ENCODE measurements around the gene ZNF526.
A peak's percentile ranks its signal among the peaks of the same experiment; 100 is the strongest.

Gene ZNF526, protein sequence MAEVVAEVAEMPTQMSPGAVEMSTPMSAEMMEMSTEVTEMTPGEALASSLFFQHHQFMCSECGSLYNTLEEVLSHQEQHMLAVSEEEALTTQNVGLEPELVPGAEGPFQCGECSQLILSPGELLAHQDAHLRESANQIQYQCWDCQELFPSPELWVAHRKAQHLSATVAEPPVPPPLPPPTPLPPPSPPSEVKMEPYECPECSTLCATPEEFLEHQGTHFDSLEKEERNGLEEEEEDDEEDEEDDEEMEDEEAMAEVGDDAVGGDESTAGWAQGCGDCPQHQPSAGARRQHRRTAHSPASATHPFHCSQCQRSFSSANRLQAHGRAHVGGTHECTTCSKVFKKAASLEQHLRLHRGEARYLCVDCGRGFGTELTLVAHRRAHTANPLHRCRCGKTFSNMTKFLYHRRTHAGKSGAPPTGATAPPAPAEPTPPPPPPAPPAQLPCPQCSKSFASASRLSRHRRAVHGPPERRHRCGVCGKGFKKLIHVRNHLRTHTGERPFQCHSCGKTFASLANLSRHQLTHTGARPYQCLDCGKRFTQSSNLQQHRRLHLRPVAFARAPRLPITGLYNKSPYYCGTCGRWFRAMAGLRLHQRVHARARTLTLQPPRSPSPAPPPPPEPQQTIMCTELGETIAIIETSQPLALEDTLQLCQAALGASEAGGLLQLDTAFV

DNA sequence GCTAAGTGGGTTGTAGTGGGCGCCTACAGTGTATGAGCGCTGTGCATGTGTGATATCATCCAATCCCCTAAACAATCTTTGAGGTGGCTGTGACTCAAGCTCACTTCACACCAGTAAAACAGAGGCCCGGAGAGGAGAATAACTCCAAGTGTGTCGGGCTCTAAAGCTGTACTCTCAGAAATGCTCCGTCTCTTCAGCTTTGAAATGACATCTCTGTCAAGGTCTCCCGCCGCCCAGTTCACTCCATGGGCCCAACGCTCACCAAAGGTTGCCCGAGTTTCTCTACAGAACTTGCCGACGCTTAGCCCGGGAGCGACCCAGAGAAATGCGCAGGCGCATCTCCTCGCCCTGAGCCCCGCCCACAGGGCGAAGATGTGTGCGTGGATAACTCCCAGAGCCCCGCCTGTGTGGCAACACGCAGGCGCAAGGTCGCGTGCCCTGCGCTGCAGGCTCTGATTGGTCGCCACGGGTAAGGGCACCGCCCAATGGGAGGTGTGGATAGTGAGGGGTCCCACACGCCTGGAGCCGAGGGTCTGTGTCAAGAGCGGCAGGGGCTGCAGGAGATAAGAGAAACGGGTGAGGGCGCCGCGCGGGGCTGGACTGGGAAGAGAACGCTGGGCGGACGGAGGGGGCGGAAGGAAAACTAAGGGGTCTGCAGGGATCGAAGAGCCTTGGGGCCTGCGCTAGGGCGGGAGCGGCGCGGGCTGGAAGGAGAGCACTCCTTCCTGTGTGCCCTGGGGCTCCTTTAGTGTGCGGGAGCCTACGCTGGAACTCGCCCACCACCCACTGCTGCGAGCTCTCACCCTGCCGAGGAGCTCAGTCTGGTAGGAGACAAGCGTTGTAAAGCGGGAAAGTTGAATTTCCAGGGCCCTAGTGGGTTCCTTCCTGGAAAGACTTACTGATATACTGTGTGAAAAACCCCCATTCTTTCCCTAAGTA, at the start of gene ZNF526:
Gene ZNF526 (plus strand): TSS at position 501 of the 939 bp plus-strand sequence. CDS start 4,092 bp downstream, outside the sequence.
- DNase-seq (ENCODE audit: low read depth in 2 of 2) = peak; percentile 88 to 94

DNA sequence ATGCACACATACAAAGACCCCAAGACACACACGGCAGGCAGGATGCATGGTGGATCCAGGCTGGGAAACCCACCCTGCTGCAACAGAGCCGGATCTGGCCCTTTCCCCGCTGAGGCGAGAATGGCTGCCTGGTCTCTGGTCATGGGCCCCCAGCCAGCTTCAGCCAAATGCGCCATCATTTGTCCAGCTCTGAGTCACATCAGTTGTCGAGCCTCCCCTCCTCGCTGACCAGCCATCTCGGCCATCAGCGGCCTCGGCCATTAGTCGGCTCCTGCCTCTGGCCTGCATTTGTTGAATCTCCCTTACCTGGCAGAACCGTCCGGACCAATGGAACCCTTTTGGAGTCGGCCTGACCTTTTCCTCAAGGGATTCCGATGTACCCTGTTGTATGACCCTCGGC, 49.4 kb upstream of the ZNF526 start:
- DNase-seq (ENCODE audit: low read depth in 2 of 2) = no peak

DNA sequence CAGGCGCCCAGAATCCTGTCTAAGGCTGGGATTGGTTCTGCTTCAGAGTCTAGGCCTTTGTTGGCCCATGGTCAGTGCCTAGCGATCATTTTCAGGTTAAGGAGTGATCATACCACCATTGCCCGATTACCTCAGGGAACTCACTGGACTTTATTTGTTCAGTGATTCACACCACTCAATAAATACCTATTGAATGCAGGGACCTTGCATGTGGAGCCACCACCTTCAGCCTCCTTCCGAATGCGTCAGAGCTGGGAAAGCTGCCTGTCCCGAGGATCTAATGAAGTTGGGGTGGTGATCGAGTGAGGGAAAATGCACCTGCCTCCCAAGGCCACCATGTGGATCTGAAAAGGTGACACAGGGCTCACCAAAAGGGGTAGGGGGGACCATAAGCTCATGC, 47.9 kb upstream of the ZNF526 start:
- DNase-seq (ENCODE audit: low read depth in 2 of 2) = no peak

DNA sequence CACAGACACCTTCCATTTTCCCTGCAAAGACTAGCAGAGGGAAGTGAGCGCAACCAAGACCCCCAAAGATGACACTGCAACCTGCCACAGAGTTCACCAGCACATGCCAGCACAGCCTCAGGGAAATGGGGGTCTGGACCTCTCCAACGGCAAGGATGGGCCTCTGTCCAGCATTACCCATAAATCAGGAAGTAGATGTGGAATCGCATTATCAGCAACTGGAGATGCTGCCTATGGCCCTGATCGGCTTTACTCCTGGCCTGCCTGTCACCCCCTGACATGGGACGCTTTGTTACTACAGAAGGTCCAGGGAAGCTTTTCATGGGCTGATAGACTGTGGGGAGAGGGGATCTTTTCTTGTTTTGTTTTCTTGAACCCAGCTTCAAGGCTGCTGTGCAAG, 46.4 kb upstream of the ZNF526 start:
- DNase-seq (ENCODE audit: low read depth in 2 of 2) = no peak

DNA sequence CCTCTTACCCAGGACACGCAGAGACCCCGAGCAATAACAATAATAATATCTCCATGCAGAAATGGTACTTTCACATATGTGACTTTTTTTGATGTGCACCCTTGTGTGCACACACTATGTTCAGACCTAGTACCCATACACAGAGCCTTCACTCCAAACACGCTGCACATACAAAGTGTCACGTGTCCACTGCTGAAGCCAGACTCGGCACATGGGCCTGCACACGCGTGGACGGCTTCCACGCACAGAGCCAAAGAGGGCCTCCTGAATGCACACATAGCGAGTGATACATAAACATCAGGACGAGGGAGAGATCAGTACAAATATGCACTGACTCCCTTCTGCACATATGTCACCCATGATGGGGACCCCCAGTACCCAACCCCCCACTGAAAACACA, 45.9 kb upstream of the ZNF526 start:
- no peak for DNase-seq (ENCODE audit: low read depth in 2 of 2)

DNA sequence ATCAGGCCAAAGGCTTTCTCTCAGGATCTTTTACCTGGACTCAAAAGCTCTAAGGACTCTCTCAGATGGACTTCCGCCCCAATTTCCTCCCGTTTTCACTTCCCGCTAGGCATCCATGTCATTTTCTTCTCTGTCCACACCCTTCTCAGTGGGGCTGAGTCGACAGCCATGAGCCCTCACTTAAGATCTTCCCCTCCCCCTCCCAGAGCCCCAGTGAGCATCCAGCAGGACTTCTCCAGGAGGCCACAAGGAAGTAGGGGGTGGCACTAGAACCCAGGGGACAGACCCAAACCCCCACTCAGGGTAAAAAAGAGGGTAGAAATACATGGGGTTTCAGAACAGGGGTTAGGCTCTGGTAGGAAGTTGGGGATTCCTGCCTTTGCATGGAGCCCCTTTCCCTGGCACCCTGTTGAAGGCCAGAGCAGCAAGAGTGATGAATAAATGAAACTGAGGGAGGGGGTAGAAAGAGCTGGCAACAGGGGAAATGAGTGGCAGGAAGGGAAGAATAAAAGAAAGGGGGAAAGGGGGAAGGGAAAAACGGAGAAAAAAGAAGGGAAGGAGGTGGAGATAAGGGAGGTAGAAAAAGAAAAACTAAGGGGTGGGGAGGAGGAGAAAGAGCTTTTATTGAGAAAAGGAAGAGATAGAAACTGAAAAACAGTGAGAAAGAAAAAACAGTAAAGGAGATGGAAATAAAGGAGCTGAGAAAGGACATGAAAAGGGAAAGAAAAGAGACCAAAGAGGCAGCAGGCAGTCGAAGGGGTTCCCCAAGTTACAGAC, 45.0 kb upstream of the ZNF526 start:
- no peak for DNase-seq (ENCODE audit: low read depth in 2 of 2)

DNA sequence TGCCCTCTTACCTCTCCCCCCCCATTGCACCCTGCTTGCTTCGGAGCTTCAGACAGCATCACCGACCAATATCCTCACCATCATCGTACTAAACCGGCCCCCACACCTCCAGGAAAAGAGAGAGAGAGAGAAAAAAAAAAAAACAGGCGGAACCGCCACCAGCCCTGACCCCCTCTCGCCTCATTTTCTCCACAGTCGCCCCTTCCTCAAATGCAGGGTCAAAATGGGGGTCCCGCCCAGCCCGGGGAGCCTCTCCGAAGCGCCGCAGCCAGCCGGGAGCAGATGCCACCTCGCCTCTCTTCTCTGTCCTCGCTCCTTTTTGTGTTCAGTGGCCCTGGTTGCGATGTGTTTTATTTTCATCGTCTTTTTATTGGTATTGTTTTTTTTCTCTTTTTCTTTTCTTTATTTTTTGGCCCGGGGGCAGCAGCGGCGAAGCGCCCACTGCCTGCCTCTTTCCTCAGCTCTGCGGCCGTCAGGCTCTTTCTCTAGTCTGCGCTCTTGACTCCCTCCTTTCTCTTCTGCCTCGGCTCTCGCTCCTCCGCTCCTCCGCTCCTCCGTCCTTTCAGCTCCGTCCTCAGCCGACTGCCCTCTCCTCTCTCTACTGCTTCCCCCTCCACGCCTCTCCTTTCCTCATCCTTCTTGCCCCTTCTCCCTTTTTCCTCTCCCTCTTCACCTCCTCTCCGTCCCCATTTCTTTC, 44.0 kb upstream of the ZNF526 start:
- no peak for DNase-seq (ENCODE audit: low read depth in 2 of 2)

DNA sequence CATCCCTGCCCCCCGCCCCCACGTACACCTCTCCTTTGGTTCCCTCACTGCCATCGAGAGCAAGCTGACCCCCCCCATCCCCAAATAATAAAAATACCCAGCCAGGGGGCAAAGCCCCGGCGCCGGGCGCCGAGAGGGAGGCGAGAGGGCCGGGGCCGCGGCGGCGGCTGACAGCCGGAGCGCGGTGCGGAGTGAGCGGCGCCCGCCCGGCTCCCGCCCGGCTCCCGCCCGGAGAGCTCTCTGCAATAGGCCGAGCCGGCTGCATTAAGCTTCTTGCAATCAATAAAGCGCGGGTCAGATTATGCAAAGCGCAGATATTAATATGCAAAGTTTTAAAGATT, 43.5 kb upstream of the ZNF526 start:
- no peak for DNase-seq (ENCODE audit: low read depth in 2 of 2)

DNA sequence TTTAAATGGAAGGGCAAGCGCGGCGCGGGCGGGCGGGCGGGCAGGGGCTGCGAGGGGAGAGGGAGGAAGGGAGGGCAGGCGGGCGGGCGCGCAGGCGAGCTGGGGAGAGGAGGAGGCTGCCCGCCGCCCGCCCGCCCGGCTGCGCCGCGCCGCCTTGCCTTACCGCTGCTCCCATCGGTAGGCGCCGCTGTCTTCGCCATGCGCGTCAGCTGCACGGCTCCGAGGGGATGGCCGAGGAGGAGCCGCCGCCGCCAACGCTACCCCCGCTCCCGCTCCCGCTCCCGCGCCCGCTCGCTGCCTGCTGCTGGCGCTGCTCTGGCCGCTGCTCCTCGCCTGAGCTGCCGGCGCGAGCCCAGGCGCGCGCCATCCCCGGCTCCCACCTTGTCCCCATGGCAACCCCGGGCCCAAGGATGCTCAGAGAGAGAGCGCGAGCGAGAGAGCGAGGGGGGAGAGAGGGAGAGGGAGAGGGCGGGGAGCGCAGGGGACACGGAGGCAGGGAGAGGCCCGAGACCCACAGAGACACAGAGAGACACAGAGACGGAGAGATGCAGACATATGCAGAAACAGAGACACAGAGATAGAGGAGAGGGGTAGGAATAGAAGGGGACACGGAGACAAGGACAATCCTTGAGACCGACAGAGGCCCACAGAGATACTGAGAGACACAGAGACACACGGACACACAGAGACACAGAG, 43.0 kb upstream of the ZNF526 start:
- DNase-seq (ENCODE audit: low read depth in 2 of 2) = peak; percentile 34 to 55

DNA sequence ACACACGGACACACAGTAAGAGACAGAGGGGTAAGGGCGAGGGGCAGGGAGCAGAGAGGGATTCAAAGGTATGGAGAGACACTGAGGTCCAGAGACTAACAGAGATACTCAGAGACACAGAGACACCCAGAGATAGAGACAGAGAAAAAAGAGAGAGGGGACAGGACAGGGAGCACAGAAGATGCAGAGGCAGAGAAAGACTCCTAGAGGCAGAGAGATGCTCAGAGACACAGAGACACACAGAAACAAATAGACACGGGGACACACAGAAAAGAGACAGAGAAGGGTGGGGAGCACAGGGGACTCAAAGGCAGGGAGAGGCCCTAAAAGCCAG, 42.5 kb upstream of the ZNF526 start:
- no peak for DNase-seq (ENCODE audit: low read depth in 2 of 2)

DNA sequence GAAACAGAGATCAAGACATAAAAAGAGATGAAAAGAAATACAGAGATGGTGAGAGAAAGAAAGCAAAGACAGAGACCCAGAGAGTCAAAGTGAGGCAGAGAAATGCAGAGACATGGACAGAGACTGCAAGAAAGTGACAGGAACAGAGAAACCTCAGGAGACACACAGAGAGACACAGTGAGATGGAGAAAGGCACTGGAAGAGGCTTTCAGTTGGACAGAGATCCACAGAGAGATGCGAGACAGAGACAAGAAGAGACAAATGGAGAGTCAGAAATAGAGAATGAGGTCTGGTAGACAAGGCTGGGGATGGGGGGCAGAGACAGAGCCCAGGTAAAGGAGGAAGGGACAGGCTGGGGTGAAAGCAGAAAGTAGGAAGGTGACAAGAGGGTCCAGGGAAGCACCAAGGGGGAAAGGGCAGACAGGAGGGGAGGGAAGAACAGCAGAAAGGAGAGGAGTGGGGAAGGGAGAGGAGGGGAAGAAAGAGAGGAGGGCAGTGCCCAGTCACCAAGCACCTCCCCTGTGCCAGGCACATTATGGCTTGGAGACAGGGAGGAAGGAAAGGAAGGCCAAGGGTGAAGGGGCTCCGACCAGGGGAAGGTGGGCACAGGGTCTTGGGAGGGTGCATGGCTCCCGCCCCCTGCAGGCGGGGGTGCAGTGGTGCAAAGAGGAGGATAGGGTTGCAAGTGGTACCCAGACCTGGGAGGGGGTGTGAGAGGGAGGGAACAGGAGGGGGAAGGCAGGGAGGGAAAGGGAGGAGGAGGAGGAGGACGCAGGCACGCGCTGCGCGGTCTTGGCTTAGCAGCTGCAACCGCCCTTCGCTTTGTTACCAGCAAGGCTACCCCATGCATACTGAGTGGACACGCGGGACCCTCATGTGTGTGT, 41.1 kb upstream of the ZNF526 start:
- DNase-seq (ENCODE audit: low read depth in 2 of 2) = no peak

DNA sequence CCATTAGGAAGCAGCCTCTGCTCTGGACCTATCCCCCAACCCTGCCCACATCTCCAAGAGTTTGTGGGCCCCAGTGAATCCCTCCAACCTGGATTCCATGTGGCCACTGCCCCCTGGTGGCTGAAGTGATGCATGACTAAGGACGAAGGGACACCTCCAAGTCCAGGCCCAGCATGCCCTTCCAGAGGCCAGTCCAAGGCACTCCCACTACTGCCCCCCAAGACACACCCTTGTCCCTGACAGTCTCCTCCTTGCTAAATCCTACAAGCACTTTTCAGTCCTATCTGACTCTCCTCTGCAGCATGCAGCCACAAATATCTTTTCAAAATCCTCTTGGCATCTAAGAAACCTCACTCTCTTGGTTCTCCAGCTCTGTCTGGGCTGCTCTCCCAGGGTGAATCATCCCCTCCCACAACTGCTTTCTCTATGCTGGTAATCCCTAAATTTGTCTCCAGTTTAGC, 35.7 kb upstream of the ZNF526 start:
- DNase-seq (ENCODE audit: low read depth in 2 of 2) = peak in 1 of 2 donors; percentile 54

DNA sequence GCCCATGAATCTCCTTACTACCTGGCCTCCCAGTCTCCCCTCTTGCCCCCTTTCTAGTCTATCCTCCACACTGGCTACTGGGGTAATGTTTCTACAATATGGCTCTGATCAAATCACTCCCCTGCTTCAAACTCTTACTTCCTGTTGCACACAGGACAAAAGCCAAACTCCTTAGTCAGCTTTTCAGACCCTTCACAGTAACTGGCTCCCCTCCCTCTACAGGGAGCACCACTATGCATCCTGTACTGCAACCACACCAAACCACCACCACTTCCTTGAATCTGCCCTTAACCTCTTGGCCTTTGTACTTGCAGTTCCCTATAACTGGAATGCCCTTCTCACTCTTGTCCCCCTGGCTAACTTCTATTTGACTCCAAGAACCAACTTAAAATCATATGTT, 34.8 kb upstream of the ZNF526 start:
- no peak for DNase-seq (ENCODE audit: low read depth in 2 of 2)

DNA sequence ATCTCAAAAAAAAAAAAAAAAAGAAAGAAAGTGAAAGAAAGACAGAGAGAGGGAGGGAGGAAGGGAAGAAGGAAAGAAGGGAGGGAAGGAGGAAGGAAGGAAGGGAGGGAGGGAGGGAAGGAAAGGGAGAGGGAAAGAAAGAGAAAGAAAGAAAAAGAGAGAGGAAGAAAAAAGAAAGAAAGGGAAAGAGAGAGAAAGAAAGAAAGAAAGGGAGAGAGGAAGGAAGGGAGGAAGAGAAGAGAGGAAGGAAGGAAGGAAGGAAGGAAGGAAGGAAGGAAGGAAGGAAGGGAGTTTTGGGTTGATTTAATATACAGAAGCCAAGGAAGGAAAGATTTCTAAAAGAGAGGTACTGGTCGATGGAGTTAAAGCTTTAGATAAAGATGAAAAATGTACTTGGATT, 31.4 kb upstream of the ZNF526 start:
- DNase-seq (ENCODE audit: low read depth in 2 of 2) = no peak

DNA sequence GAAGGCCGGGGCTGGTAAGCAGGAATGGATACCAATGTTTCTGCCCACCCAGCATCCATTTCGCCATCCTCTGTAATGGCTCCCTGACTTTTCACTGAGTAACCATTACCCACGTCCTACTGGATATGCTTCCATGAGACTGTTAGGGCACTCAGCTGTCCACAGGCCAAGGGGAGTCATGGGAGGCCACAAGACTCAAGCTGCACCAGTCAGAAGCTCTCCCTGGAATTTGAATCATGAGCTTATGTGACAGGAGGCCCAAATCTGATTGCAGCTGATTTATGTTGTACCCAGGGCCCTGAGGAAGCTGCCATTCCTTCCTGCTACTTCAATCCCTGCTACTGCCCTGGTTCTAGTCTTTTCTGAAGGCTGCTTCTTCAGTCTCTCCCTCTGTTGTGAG, 31.0 kb upstream of the ZNF526 start:
- DNase-seq (ENCODE audit: low read depth in 2 of 2) = no peak

DNA sequence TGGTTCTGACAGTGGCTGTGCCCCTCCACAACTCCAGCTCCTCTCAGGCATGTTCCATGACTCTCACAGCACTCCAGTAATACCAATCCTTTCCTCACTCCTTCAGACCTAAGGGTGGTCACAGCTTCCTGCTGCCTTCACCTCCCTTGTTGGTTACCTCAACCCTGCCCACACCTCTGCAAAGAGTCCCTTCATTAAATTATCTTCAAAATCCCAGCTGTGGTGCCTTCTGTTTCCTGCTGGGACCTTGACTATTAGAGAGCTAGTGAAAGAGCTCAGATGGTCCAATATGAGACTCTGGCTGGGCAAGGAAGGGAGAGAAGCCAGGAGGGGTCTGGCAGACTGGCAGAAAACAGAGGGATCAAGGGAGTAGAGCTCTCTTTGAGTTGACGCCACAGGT, 28.8 kb upstream of the ZNF526 start:
- no peak for DNase-seq (ENCODE audit: low read depth in 2 of 2)

DNA sequence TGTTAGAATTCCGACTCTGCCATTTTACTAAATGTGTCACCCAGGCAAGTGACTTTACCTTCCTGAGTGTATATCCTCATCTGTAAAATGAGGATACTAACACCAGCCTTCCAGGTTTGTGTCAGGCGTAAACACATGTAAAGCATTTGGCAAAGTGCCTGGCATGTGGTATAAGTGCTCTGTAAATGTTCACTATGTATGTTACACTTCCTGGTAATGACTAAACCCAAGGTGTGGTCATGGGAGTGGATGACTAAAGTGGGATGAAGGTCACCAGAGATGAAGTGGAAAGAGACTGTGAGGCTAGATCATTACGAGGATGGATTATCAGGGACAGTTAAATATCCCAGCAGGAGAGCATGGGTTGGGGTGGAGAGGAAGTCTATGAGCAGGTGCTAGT, 28.3 kb upstream of the ZNF526 start:
- DNase-seq (ENCODE audit: low read depth in 2 of 2) = no peak

DNA sequence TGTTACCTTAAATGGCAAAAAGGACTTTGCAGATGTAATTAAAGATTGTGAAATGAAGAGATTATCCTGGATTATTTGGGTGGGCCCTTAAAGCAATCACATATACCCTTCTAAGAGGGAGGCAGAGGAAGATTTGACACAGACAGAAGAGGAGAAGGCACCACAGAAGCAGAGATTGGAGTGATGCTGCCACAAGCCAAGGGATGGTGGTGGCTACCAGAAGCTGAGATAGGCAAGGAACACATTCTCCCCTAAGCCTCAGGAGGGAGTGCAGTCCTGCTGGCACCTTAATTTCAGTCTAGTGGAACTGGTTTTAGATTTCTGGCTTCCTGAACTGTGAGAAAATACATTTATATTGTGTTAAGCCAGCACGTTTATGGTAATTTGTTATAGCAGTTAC, 26.8 kb upstream of the ZNF526 start:
- no peak for DNase-seq (ENCODE audit: low read depth in 2 of 2)

DNA sequence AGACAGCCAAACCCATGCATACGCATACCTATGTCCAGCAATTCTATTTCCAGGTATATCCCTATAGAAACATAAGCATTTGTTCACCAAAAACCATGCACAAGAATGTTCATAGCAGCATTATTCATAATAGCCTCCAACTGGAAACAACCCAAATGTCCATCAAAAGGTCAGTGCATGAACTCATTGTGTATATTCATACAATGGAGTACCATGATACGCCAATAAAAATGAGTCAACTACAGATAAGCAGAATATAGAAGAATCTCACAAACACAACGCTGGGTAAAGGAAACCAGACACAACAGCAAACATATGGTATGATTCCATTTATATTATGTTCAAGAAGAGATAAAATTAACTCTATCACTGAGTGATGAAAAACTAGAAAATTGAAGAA, 26.4 kb upstream of the ZNF526 start:
- DNase-seq (ENCODE audit: low read depth in 2 of 2) = no peak
